NCI-H526 treated with DMSO at 0.1 percent for 48 hours (cell line): ENCODE data around the gene GSTA4.
"Not testable (repeated sequence)": the region's sequence is repeated elsewhere in the genome, so short reads cannot be mapped to it uniquely, and the experiment has no call there.

ENCODE experiments used
- DNase-seq: peaks from one replicate; lab custom pipeline; 2025; lab: John Stamatoyannopoulos, UW

Gene GSTA4

DNA sequence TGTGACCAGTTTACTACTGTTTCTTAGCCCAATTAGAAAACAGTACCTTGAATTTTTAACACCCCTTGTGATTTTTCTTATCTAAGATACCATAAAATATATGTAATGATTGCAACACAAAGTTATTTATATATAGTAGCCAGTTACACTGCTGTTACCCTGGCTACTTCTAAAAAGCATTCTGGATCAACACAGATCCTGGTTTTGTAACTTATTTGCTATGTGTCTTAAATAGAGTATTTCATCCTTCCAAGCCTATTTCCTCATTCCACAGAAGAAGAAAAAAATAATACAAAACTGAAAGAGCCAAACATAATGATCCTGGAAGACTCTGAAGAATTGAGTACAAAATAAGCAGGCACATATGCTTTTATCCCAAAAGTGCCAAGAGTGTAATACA lies 19.0 kb upstream of the GSTA4 start:
- DNase-seq = no peak

DNA sequence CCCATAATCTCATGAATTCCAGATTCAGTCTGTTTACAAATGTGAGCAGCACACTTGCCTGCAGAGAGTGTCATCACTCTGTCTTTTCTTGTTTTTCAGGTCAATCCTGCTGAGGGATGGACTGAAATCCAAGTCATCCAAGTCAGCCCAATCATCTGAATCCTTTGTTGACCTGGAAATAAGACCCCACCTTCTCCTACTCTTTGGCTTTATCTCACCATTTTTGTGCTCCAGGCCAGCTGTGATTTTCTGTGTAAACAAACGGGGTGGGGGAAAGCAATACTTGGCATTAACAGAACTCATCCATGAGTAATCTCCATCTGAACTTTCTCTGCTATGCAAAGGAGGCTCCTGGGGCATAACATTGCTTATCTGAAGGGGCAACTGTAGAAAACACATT lies 16.9 kb upstream of the GSTA4 start:
- DNase-seq = no peak

DNA sequence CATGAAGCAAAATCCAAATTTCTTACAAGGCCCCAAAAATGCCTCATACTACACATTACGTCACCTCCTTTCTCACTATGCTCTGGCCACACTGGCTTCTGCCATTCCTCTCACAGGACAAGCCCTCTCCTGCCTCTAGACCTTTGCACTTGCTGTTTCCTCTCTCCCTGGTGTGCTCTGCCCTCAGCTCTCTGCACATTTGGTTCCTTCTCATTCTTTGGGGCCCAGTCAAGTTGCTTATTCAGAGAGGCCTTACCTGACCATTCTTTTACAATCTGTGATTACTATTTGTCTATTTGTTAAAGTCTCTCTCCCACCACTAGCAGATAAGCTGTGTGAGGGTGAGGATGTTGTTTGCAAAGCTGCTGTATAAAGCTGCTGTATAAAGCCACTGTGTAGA lies 15.4 kb upstream of the GSTA4 start:
- no peak for DNase-seq

DNA sequence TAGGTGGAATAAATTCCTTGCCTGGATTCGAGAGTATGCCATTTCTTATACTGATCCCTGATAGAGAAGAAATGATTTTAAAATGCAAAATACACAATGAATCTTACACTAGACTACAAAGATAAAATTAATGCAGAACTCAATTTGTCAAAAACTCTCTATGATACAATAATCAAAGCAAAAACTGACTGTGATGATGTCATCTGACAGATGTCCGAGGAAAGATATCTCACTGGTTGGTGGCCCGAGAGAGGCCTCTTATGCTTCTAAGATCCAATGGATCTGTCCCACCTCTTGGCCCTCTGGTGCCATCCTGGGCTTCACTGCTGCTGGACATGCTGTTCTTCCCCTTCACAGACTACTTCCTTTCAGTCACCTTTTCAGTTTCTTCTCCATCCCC lies 14.4 kb upstream of the GSTA4 start:
- no peak for DNase-seq

DNA sequence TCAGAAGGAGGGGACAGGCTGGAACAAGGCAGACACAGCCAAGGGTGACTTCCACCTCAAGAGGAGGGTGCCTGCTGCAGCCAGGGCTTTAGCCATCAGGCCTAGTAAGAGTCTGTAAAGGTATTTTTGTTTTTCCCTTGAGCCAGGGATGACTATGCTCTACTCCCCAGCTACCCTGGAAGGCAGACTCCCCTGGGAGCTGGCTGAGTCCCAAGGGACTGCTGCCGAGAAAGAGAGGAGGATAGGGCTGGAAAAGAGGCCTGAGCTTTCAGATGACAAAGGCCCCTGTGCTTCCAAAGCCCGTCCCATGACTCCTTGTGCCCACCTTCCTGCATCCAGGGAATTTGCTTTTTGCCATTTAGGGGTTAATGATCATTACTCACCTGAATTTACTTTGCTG lies 14.0 kb upstream of the GSTA4 start:
- no peak for DNase-seq

DNA sequence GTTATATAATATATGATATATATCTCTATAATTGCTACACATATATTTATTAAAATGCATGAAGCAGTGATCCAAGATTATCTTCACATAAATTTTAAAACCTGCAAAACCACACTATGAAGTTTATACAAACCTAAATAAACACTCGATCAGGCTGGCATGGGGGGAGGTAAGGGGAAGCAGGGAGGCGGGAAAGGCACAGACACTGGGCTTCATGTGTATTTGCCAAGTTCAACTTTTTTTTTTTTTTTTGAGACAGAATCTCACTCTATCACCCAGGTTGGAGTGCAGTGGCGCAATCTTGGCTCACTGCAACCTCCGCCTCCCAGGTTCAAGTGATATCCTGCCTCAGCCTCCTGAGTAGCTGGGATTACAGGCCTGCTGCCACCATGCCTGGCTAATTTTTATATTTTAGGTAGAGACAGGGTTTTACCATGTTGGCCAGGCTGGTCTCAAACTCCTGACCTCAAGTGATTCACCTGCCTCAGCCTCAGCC lies 13.2 kb upstream of the GSTA4 start:
- DNase-seq = not testable (repeated sequence)

DNA sequence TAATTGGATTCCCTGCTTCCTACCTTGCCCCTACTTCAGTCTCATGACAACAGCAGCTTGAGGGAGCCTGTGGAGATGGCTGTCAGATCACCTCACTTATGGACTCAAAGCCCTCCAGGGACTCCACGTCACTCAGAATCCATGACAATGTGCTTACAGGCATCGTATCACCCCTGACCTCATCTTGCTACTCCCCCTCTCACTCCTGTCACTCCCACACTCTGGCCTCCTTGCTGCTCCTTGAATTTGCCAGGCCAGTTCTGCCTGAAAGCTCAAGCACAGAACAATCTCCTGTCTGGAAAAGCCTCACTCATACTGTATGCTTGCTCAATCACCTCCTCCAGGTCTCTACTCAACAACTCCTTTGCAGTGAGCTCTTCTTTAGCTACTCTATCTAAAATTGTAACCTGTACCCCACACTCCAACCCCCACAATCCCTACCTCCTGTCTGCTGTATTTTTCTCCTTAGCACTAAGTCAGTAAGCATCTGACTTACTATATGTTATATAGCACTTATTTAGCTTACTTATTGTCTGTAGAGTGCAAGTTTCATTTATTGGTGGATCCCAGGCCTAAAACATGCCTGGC lies 10.7 kb upstream of the GSTA4 start:
- DNase-seq = no peak

DNA sequence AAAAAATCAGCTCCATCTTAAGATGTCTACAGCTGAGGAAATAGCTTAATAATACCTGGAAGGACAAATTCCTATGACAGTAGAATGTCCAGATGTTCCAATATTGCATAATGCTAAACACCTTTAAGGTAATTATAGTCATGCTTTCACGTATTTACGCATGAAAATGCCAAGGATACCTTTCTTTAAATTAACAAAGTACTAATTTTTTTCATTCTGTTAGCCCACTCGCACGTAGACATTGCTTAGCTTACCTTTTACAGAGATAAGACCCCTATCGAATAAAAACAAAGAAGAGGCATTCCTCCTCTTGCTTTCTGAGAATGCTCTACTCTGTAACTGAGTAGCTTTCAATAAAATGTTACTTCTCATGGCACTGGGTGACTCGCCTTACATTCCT lies 4.4 kb upstream of the GSTA4 start:
- no peak for DNase-seq

DNA sequence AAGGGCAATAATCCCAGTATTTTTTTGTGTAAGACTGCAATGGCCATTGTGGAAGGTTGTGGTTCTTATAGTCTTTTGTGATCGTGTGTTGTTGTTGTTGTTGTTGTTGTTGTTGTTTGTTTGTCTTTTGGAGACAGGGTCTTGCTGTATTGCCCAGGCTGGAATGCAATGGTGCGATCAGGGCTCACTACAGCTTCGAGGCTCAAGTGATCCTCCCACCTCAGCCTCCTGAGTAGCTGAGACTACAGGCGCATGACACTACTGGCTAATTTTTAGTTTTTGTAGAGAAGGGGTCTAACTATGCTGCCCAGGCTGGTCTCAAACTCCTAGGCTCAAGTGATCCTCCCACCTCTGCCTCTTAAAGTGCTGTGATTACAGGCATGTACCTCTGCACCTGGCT lies 3.5 kb upstream of the GSTA4 start:
- DNase-seq = no peak

DNA sequence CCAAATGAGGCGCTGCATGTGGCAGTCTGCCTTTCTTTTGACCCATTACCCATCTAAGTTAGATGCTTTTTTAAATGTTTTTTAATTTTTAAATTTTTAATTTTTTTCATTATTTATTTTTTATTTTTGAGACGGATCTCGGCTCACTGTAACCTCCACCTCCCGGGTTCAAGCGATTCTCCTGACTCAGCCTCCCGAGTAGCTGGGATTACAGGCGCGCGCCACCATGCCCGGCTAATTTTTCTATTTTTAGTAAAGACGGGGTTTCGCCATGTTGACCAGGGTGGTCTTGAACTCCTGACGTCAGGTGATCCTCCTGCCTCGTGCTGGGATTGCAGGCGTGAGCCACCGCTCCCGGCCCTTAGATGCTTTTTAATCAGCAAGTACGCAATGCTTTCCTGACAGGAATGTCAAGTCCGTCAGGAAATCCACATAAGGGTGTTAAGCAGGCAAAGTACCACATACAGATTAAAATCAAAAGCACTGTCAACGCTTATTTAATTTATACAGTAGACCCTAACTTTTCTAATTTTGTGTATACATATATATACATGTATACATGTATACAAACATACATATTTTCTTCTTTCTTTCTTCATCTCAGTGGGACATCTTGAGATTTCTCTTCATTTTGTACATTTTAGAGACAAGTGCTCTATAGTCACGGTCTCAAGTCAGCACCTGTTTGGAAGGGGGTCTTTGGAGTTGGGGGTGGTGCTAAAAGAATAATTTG lies 995 bp upstream of the GSTA4 start:
- peak; percentile 58 for DNase-seq

DNA sequence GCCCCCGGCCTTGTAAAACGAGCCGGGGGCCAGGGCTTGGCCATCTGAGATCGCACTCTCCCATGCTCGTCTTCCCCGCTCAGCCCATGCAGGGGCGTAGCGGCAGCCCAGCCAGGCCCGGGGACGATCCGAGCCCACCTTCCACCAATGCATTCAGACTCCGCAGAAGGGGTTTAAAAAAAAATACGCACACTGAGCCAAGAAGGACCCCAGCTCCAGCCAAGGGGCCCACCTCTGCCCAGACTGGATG lies 320 bp downstream of the GSTA4 start:
- DNase-seq = no peak

DNA sequence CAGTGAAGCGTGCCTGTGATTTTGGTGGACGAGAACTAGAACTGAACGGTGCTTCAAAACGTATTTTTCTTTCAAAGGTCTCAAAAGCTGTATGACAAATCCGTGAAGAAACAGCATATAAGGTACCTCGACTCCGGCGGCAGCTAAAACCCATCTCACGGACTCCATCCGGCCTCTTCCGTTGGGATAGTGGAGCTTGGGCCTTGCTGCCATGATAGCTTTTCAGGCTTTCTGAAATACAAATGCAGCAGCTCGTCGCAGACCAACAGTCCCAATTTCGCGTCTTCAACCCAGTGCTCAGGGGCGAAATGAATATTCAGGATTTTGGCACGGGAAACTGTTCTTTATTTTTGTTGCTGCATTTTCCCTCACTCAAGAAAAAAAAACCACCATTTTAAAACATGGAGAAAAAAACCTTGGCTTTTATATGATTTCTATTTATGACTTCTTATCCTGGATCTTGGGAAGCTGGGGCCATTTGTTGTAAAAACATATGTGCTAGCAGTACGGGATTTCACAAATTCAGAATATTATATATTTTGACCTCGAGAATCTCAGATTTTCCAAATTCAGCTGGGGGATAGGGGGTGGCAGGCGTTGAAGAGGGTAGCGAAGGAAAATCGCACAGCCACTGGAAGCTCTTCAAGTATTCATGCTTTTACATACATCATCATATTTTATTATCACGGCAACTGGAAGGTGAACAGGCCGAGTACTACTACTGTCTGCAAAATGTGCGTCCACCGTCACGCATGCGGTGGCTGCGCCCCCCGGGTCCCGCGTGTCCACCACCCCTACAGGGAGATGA lies 849 bp downstream of the GSTA4 start:
- peak; percentile 70 for DNase-seq

DNA sequence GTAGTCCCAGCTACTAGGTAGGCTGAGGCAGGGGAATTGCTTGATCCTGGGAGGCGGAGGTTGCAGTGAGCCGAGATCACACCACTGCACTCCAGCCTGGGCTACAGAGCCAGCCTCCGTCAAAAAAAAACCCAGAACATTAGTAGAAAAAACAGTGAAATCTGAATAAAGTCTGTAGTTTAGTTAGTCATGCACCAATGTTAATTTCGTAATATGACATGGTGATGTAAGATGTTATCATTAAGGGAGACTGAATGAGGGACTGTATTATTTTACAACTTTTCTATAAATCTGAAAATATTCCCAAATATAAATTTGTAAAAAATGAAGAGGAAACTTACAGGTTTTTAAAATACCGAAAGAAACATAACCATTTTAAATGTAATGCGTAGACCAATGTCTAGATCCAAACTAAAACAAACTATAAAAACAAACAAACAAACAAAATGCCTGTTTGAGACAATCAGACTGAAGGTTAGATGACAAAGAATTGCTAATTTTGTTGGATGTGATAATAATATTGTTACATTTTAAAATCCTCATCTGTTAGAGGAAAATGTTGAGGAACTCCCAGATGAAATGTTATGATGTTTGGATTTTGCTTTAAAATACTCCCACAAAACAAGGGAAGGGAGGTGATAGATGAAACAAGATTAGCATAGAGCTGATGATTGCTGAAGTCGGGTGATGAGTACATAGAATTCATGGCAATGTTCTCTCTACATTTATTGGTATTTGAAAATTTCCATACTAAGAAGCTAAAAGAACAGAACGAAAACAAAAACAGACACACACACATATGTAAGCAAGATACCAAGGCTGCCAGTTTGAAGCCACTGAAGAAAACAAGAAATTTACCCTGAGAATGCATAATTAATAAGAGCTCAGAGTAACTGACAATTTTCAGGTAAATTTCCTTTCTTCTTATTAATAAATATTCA lies 1.8 kb downstream of the GSTA4 start:
- no peak for DNase-seq

DNA sequence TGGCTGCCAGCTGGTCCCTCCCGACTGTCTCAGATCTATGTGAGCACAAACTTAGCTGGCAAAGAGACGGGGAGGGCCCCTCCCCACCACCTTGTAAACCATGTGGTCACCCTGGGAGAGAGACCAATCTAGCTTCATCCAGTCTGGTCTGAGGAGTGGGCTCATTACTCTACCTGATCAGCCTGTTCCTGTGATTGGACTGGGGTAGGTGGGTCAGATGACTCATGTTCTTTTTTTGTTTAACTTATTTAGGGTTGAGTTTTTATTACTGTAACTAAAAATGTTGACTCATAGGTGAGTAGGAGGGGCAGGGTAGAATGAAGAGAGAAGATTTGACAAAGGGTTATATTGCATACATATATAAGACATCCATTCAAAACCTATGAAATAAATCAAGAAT lies 4.7 kb downstream of the GSTA4 start:
- no peak for DNase-seq

DNA sequence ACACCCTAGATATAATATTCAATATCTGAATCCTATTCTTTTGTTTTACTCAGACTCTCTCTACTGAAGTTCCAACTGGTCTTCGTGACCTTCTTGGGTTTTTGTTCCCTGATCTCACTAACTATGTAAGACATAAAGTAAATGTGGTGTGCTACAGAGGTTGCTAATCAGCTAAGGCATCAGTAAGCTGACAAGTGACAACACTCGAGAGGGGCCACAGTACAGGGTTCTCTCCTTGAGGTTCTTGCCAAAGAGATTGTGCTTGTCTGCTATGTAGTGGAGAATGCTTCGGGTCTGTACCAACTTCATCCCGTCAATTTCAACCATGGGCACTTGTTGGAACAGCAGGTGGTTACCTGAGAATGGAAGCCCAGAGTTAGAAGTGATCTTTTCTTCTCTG lies 9.9 kb downstream of the GSTA4 start:
- DNase-seq = no peak

DNA sequence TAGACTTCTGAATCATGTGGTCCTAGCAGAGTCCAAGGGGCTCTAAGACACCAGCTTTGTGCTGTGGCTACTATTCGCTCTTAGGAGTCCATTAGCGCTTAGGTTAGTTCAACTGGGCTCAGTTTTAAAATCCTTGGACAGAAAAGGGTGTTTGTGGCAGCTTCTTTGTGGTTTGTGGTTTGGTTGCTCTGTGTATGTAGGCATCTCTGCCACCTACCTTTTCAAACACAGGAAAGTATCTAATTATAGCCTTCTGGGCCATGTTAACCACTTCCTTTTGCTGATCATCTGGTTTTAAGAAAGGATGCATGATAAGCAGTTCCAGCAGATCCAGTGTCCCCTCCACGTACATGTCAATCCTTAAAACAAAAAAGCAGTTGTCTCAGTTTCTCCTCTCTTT lies 10.8 kb downstream of the GSTA4 start:
- DNase-seq = no peak

DNA sequence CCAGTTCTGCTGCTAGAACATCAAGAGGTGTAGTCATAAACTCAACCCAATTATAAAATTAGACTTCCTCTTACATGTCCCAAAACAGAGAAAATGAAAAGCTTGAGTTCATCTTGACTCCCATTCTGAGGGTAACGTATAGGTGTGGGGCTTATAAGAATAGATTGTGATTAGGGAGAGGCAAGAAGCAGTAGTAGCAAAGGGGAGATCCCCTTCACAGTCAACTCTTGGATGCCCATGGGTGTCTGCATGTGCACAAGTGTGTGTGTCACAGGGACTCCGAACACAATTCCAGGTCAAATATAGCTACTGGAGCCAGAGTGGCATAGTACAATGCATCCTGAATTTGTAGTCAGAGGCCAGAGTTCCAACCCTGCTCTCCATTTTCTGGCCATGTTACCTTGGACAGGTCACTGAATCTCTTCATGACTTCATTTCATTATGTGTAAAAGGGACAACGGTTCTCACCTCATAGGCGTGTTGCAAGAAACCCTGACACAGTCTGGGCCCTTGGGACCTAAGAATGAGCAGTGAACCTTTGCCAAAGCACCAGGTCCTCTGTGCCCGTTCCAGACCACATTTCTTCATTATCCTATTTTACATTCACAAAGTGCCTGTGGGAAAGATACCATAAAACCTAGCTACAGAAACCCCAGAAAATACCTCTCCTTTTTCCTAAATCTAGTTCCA lies 11.8 kb downstream of the GSTA4 start:
- no peak for DNase-seq

DNA sequence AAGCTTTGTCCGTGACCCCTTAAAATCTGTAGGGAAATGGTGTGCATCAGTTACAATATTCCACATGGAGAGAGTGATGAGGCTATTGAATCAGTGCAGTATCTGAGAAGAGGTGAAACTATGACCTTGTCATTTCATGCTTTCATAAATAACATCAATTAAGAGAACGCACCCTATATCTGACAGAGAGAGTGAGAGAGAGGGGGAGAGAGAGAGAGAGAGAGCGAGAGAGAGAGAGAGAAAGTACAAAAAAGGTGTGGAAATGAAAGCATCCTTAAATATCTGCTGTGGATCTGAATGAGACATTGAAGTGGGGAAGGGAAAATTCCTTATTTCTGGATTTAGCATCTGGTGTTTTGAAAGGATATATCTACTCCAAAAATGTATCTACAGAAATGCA lies 12.4 kb downstream of the GSTA4 start:
- no peak for DNase-seq

DNA sequence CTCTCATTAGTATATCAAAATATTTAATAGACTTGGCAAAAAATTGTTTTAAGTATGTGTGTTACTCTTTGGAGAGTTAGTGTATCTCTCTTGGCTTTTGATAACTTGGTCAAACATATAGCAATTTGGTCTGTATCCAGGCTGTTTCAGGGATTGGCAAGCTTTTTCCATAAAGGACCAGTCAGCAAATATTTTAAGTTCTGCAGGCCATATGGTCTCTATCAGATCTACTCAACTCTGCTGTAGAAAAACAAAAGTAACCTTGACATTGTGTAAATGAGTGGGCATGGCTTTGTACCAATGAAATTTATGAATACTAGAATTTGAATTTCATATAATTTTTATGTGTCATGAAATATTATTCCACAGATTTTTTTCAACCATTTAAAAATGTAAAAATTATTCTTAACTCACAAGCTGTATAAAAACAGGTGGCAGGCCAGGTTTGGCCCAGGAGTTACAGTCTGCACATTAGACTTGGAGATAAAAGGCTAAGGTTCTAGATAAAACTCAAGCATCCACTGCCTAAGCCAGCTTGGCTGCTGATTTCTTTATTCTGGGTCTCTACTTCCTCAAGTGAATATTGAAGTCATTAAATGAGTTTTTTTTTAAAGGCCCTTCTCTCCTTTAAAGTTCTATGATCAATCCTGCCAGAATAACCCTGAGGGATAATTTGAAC lies 13.7 kb downstream of the GSTA4 start:
- no peak for DNase-seq

DNA sequence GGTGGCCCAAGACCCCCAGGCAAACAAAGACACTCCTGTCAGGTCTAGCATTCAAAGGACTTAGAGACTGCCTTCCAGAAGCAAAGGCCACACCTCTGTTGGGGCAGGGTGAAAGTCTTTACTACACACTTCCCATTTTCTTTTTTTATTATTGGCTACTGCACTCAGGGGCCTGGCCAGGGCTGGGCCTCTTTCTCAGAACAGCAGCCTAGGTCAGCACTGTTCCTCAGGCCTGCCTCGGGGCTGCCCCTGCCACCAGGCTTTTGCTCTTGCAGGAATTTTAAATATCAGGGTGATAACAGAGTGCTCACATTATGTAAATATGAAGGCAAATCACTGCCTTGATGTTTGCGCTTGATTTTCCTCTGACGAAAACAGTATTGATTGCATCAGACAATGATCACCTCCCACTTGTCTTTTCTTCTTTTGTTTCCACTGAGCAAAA lies 18.5 kb downstream of the GSTA4 start:
- peak; percentile 4 for DNase-seq

DNA sequence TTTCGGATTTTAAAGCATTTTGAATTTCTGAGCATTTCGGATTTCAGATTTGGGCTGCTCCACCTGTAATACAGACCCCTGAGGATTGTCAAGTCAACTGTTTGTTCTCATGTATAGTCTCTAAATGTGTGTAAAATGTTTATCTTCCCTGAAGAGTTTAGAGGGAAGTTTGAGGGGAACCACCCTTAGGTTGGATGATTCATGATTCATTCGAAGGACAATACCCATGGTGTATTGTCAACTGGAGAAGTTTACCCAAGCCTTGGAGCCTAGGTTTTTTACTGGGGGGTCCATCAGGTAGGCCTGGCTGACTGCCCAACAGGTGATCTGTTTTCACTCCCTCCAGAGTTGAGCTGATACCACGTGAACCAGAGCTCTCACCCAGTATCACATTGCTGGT lies 18.9 kb downstream of the GSTA4 start:
- no peak for DNase-seq
